ENCODE measurements around the gene PSAPL1.

PSAPL1 gene

GRCh38 chr4:7414736-7415510, 19.8 kb downstream of the PSAPL1 start:
- H3K79me2 ChIP-seq = no peaks in the 10 kb centered on the region
- TF ChIP-seq CTCF (IDR thresholded peaks at IDR 0.05) = no peak
- no peak overlapping the region for H3K4me2 ChIP-seq (ENCODE audit: low read length)
- H3K27me3 ChIP-seq (ENCODE audit: control insufficient read depth, insufficient read depth, low read length) = no peaks in the 10 kb centered on the region
- no peak overlapping the region for H3K27ac ChIP-seq
- no peak overlapping the region for H2AFZ ChIP-seq
- no peak overlapping the region for H3K9ac ChIP-seq
- H3K4me3 ChIP-seq (ENCODE audit: low read depth, low read length) = no peak overlapping the region
- H3K4me1 ChIP-seq = no peaks in the 10 kb centered on the region
- H3K36me3 ChIP-seq (ENCODE audit: control insufficient read depth, insufficient read depth, low read length) = no peaks in the 10 kb centered on the region
- no peaks in the 10 kb centered on the region for H3K9me3 ChIP-seq (ENCODE audit: control insufficient read depth, low read length)

- Histone ChIP-seq H3K27ac (no peak overlapping the region), H3K4me1 (no peaks in the 10 kb centered on the region), H3K4me3 (ENCODE audit: low read depth, low read length) (no peak overlapping the region), H3K9ac (no peak overlapping the region), H3K9me3 (ENCODE audit: control insufficient read depth, low read length) (no peaks in the 10 kb centered on the region), H3K36me3 (ENCODE audit: control insufficient read depth, insufficient read depth, low read length) (no peaks in the 10 kb centered on the region), H3K79me2 (no peaks in the 10 kb centered on the region), H2AFZ (no peak overlapping the region), H3K4me2 (ENCODE audit: low read length) (no peak overlapping the region), H3K27me3 (ENCODE audit: control insufficient read depth, insufficient read depth, low read length) (no peaks in the 10 kb centered on the region)
- TF ChIP-seq CTCF (IDR thresholded peaks at IDR 0.05) = no peak
These were observed 20.7 kb downstream of the PSAPL1 start for GRCh38 chr4:7414046-7414445.

GRCh38 chr4:7412554-7412912, 22.2 kb downstream of the PSAPL1 start:
- no peak for TF ChIP-seq CTCF (IDR thresholded peaks at IDR 0.05)
- Histone ChIP-seq H3K4me2 (ENCODE audit: low read length) (no peak overlapping the region), H3K27ac (no peak overlapping the region), H3K9me3 (ENCODE audit: control insufficient read depth, low read length) (no peaks in the 10 kb centered on the region), H3K27me3 (ENCODE audit: control insufficient read depth, insufficient read depth, low read length) (no peaks in the 10 kb centered on the region), H3K4me1 (no peaks in the 10 kb centered on the region), H3K4me3 (ENCODE audit: low read depth, low read length) (no peak overlapping the region), H2AFZ (no peak overlapping the region), H3K36me3 (ENCODE audit: control insufficient read depth, insufficient read depth, low read length) (no peaks in the 10 kb centered on the region), H3K9ac (no peak overlapping the region), H3K79me2 (no peaks in the 10 kb centered on the region)

- Histone ChIP-seq H3K9ac (no peak overlapping the region), H3K4me1 (no peaks in the 10 kb centered on the region), H3K4me2 (ENCODE audit: low read length) (no peak overlapping the region), H3K27me3 (ENCODE audit: control insufficient read depth, insufficient read depth, low read length) (no peaks in the 10 kb centered on the region), H3K27ac (no peak overlapping the region), H3K4me3 (ENCODE audit: low read depth, low read length) (no peak overlapping the region), H3K36me3 (ENCODE audit: control insufficient read depth, insufficient read depth, low read length) (no peaks in the 10 kb centered on the region), H2AFZ (no peak overlapping the region), H3K79me2 (no peaks in the 10 kb centered on the region), H3K9me3 (ENCODE audit: control insufficient read depth, low read length) (no peaks in the 10 kb centered on the region)
- no peak for TF ChIP-seq CTCF (IDR thresholded peaks at IDR 0.05)
These were observed 22.7 kb downstream of the PSAPL1 start for GRCh38 chr4:7411896-7412553.
